GM21529 (cell line): ENCODE results near the gene EPHA3.

Source experiments
- ATAC-seq: cut with Tn5 transposase; IDR thresholded peaks from one replicate; pipeline ENCODE4 v1.9.1; 2021; ENCODE audit not compliant: unreplicated experiment

EPHA3 gene

GRCh38 chr3:89144080-89144479 lies 36.7 kb downstream of the EPHA3 start:
- no peak for ATAC-seq

- ATAC-seq = no peak
Measured at GRCh38 chr3:89145995-89146394, 38.6 kb downstream of the EPHA3 start.

GRCh38 chr3:89154416-89154815 lies 47.0 kb downstream of the EPHA3 start:
- ATAC-seq = no peak

- ATAC-seq = no peak
Measured at GRCh38 chr3:89155811-89156210, 48.4 kb downstream of the EPHA3 start.

- ATAC-seq = no peak
Measured at GRCh38 chr3:89157575-89157974, 50.2 kb downstream of the EPHA3 start.

GRCh38 chr3:89159605-89160004 lies 52.2 kb downstream of the EPHA3 start:
- ATAC-seq = no peak

- ATAC-seq = no peak
Measured at GRCh38 chr3:89164774-89165173, 57.4 kb downstream of the EPHA3 start.

- no peak for ATAC-seq
Measured at GRCh38 chr3:89165636-89166263, 58.3 kb downstream of the EPHA3 start.

- ATAC-seq = no peak
Measured at GRCh38 chr3:89171687-89172545, 64.5 kb downstream of the EPHA3 start.

GRCh38 chr3:89173546-89173945 lies 66.1 kb downstream of the EPHA3 start:
- no peak for ATAC-seq

GRCh38 chr3:89179355-89180001 lies 72.1 kb downstream of the EPHA3 start:
- no peak for ATAC-seq

GRCh38 chr3:89180334-89180733 lies 72.9 kb downstream of the EPHA3 start:
- ATAC-seq = no peak

GRCh38 chr3:89182056-89182455 lies 74.6 kb downstream of the EPHA3 start:
- no peak for ATAC-seq

- no peak for ATAC-seq
Measured at GRCh38 chr3:89184151-89184995, 77.0 kb downstream of the EPHA3 start.

- ATAC-seq = no peak
Measured at GRCh38 chr3:89186456-89186855, 79.0 kb downstream of the EPHA3 start.

GRCh38 chr3:89198591-89198990 lies 91.2 kb downstream of the EPHA3 start:
- ATAC-seq = no peak

- no peak for ATAC-seq
Measured at GRCh38 chr3:89212619-89213018, 105.2 kb downstream of the EPHA3 start.

- ATAC-seq = no peak
Measured at GRCh38 chr3:89216016-89216739, 108.8 kb downstream of the EPHA3 start.

- ATAC-seq = no peak
Measured at GRCh38 chr3:89217148-89217685, 109.8 kb downstream of the EPHA3 start.

GRCh38 chr3:89221924-89222323 lies 114.5 kb downstream of the EPHA3 start:
- no peak for ATAC-seq
